Adrenal gland (tissue), 12 donors: Measurements from ENCODE around the gene SLC38A5. TPM values are rescaled to one million over a fixed set of nuclear protein-coding genes. Genes with fewer than 3 reads are reported as not detected.

Source experiments
- DNase-seq, 7 donors: peaks; one replicate each; pipeline ENCODE4 v3.0.0-alpha.2; 2019 to 2020
- H3K27ac ChIP-seq, 5 donors: fragments of 200-600 bp; sonication (generic) in 4 of 5; 1 replicate in 3 of 5; 2 replicates in 2 of 5; pipeline versions ENCODE4 v1.5.1 to v1.8.0; 2016 to 2020; ENCODE audit warnings: mild to moderate bottlenecking in 1 of 5
- H3K27me3 ChIP-seq: fragments of 200-600 bp; 2 replicates; pipeline ENCODE4 v1.8.0; 2021
- H3K36me3 ChIP-seq, 2 donors: fragments of 200-600 bp; replicated peaks in 1 of 2; 1 replicate in 1 of 2; 2 replicates in 1 of 2; pipeline versions ENCODE4 v1.5.1 to v1.8.0; 2018 to 2022
- H3K4me1 ChIP-seq, 2 donors: fragments of 200-600 bp; replicated peaks in 1 of 2; 1 replicate in 1 of 2; 2 replicates in 1 of 2; pipeline versions ENCODE4 v1.5.1 to v1.8.0; 2018 to 2021
- H3K4me3 ChIP-seq, 4 donors: fragments of 200-600 bp; sonication (generic) in 3 of 4; one replicate each; pipeline ENCODE4 v1.5.1; 2016 to 2018
- H3K9me3 ChIP-seq, 3 donors: fragments of 200-600 bp; sonication (generic) in 1 of 3; replicated peaks in 1 of 3; 1 replicate in 2 of 3; 2 replicates in 1 of 3; pipeline versions ENCODE4 v1.5.1 to v1.8.0; 2016 to 2021
- POLR2A ChIP-seq, 2 donors: fragments of 450-650 bp; IDR thresholded peaks; one replicate each; pipeline ENCODE4 v1.6.1; 2017; ENCODE audit warnings: antibody characterized with exemption in 2 of 2, mild to moderate bottlenecking in 2 of 2, moderate library complexity in 1 of 2
- WGBS, 4 donors: extraction: QIAGEN DNeasy Blood & Tissue Kit in 2 of 4; methylation state at CpG; one replicate each; pipeline versions ENCODE4 v1.1.5 to v1.1.7; 2013 to 2017; 5-methylcytosine and 5-hydroxymethylcytosine counted together
- intact Hi-C, 2 donors: fragments of 100-400 bp; cut with DNase I; formaldehyde crosslinking; loops; one replicate each; pipeline versions ENCODE4 v1.14.1 to v1.15.0; 2022 to 2023
- polyA plus RNA-seq, 3 donors: library from polyadenylated mRNA; stranded (reverse); fragments of 200-250 nt in 2 of 3; fragments of 350-450 nt in 1 of 3; fragmentation: Illumina TruSeq in 1 of 3; extraction: RNeasy Lipid Tissue Mini Kit (QIAGEN cat#74804) in 1 of 3; gene quantifications; one replicate each; pipeline ENCODE4 v1.2.3, GENCODE V29; 2013 to 2014
- total RNA-seq, 9 donors: library from RNA; depleted of rRNA in 4 of 9; stranded (reverse); fragments of >200 nt in 4 of 9; fragments of 120-200 nt in 1 of 9; fragmentation: NEBNext Ultra II Directional in 1 of 9; extraction: Animal tissue kit (Norgen Biotek cat#: 25700) in 1 of 9; gene quantifications; one replicate each; pipeline versions ENCODE4 v1.1.0 to v1.2.4, GENCODE V29; 2013 to 2023
- TF ChIP-seq, protein P1 (sequence below), 6 experiments: fragments of 450-650 bp in 4 of 6; fragments of 200-600 bp in 2 of 6; sonication (generic) in 1 of 6; IDR thresholded peaks; 1 replicate in 5 of 6; 2 replicates in 1 of 6; pipeline versions ENCODE4 v1.5.1 to v1.8.0; 2016 to 2021; ENCODE audit warnings: antibody characterized with exemption in 6 of 6, mild to moderate bottlenecking in 2 of 6, moderate library complexity in 1 of 6
- donor health status: healthy with polysubstance abuse.
- donor health status: Bipolar disorder and iron deficiency.
- donor health status: DM: yes; HTN: yes; CAD: no.
- donor health status: DM: no; HTN: no; CAD: no.
- donor health status: DM: no; HTN: no; CAD: no.
- donor health status: DM: yes; HTN: yes; CAD: no.

SLC38A5 gene
- total and polyA plus RNA-seq, 12 donors = 0.11 to 6.6 (median 4.6) TPM

- TF ChIP-seq, protein P1, sequence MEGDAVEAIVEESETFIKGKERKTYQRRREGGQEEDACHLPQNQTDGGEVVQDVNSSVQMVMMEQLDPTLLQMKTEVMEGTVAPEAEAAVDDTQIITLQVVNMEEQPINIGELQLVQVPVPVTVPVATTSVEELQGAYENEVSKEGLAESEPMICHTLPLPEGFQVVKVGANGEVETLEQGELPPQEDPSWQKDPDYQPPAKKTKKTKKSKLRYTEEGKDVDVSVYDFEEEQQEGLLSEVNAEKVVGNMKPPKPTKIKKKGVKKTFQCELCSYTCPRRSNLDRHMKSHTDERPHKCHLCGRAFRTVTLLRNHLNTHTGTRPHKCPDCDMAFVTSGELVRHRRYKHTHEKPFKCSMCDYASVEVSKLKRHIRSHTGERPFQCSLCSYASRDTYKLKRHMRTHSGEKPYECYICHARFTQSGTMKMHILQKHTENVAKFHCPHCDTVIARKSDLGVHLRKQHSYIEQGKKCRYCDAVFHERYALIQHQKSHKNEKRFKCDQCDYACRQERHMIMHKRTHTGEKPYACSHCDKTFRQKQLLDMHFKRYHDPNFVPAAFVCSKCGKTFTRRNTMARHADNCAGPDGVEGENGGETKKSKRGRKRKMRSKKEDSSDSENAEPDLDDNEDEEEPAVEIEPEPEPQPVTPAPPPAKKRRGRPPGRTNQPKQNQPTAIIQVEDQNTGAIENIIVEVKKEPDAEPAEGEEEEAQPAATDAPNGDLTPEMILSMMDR (IDR thresholded peaks at IDR 0.05) = no peak
- no peak for TF ChIP-seq POLR2A (IDR thresholded peaks at IDR 0.05)
- Histone ChIP-seq H3K27me3 (no peaks in the 10 kb centered on the region), H3K36me3 (no peaks in the 10 kb centered on the region), H3K27ac (no peak overlapping the region), H3K4me3 (no peak overlapping the region), H3K9me3 (no peaks in the 10 kb centered on the region), H3K4me1 (no peaks in the 10 kb centered on the region)
- 78 to 100% (median 93%) methylated on average over 1 to 10 of the region's 10 CpGs for WGBS, 4 donors
- intact Hi-C loops = no loop called here
- no peak for DNase-seq
Observed at GRCh38 chrX:48515842-48516241, 45.8 kb upstream of the SLC38A5 start.

DNA sequence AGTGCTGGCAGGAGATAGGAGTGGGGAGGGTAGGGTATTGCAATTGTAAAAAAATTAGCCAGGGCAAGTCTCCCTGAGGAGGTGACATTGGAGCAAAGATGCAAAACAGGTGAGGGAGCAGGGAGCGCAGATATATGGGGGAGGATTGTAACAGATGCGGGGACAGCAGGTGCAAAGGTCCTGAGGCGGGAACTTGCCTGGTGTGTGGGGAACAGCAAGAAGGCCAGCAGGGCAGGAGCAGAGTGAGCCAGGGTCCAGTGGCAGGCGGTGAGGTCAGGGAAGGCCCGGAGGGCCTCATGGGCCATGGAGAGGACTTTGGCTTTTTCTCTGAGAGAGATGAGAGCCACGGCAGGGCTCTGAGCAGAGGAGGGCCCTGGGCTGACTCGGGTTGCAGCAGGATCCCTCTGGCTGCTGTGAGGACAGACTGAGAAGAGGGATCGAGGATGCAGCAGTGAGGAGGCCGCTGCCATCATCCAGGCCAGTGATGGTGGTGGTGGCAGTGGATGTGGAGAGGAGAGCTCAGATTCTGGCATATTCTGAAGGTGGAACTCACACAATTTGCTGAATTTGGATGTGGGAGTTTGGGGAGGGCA lies 44.9 kb upstream of the SLC38A5 start:
- Histone ChIP-seq H3K36me3 (no peaks in the 10 kb centered on the region), H3K4me3 (no peak overlapping the region), H3K27ac (no peak overlapping the region), H3K9me3 (no peaks in the 10 kb centered on the region), H3K27me3 (no peaks in the 10 kb centered on the region), H3K4me1 (no peaks in the 10 kb centered on the region)
- WGBS, 4 donors = 82 to 98% (median 93%) methylated on average over 8 to 9 of the region's 9 CpGs
- intact Hi-C loops = no loop called here
- no peak for DNase-seq
- no peak for TF ChIP-seq POLR2A (IDR thresholded peaks at IDR 0.05)
- TF ChIP-seq, protein P1 (IDR thresholded peaks at IDR 0.05) = no peak

DNA sequence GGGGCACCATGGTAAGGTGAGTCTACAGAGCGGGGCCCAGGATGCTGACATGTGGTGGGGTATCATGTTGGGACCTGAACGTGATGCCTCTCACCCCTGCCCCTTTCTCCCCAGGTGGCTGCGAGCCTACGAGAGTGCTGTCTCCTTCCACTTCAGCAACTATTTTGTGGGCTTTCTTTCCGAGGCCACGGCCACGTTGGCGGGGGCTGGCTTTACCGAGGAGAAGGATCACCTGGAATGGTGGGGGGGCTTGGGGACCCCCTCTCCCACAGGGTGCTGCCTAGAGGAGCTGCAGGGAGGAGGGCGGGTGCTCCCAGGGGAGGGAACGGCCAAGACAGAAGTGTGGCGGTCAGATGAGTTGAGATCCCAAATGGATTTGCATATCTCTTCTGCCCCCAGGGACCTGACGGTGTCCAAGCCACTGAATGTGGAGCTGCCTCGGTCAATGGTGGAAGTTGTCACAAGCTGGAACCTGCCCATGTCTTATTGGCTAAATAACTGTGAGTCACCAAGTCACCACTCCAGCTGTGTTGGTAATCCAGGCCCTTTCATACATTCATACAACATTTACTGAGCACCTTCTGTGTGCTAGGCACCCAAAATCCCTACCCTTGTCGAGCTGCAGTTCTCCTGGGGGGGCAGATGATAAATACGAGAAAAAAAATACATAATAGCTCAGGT lies 44.2 kb upstream of the SLC38A5 start:
- DNase-seq = no peak
- peak overlapping the region in 2 of 5 donors; percentile 15 to 72 for H3K27ac ChIP-seq
- no peaks in the 10 kb centered on the region for H3K36me3 ChIP-seq
- no peak overlapping the region for H3K4me3 ChIP-seq
- no peaks in the 10 kb centered on the region for H3K9me3 ChIP-seq
- TF ChIP-seq, protein P1 (IDR thresholded peaks at IDR 0.05) = no peak
- no peak for TF ChIP-seq POLR2A (IDR thresholded peaks at IDR 0.05)
- WGBS, 4 donors = 76 to 88% (median 80%) methylated on average over 6 to 16 of the region's 16 CpGs
- H3K4me1 ChIP-seq = no peaks in the 10 kb centered on the region
- no peaks in the 10 kb centered on the region for H3K27me3 ChIP-seq
- intact Hi-C loops = no loop called here

DNA sequence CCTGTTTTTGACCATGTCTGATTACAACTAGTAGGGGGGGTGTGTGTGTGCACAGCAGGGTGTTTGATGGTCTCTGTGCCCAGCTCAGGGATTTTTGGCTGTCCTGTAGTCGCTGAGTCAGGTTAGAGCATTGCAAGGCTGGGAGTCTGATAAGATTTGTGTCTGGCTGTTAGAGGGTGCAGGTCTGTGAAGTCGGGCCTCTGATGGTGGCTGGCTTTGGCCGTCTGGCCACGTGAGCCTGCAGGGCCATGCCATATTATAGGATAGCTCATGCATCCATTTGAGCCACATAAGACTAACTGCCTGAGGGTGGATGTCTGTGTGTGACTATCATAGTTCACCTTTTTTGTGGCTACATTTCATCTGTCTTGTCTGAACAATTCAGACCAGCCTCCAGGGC lies 43.6 kb upstream of the SLC38A5 start:
- peak overlapping the region in 2 of 5 donors; percentile 17 to 72 for H3K27ac ChIP-seq
- H3K4me3 ChIP-seq = no peak overlapping the region
- peak in 1 of 7 donors; percentile 19 for DNase-seq
- no peaks in the 10 kb centered on the region for H3K9me3 ChIP-seq
- H3K27me3 ChIP-seq = no peaks in the 10 kb centered on the region
- H3K36me3 ChIP-seq = no peaks in the 10 kb centered on the region
- WGBS, 4 donors = 43 to 70% (median 52%) methylated on average over 4 of the region's 4 CpGs
- no peaks in the 10 kb centered on the region for H3K4me1 ChIP-seq
- intact Hi-C loops = no loop called here
- TF ChIP-seq POLR2A (IDR thresholded peaks at IDR 0.05) = no peak
- TF ChIP-seq, protein P1 (IDR thresholded peaks at IDR 0.05) = no peak
